ENCODE measurements around the gene HDDC3. TPM values are rescaled to one million over a fixed set of nuclear protein-coding genes. Genes with fewer than 3 reads are reported as not detected.
A peak's percentile ranks its signal among the peaks of the same experiment; 100 is the strongest.

Gene HDDC3
- total and polyA plus RNA-seq, 10 donors = 12.8 to 34.5 (median 21.7) TPM

- peaks cover 23 to 100% (median 98%) of the 10 kb centered on the region in 6 donors for H3K36me3 ChIP-seq
- peak overlapping the region in 1 of 8 donors; percentile 61 for H3K4me3 ChIP-seq
- no peak for TF ChIP-seq POLR2A (IDR thresholded peaks at IDR 0.05)
- TF ChIP-seq POLR2AphosphoS5 (IDR thresholded peaks at IDR 0.05) = no peak
- H3K27me3 ChIP-seq (replicated peaks in 1 of 7) = no peaks in the 10 kb centered on the region
- no peaks in the 10 kb centered on the region for H3K9me3 ChIP-seq
- peak overlapping the region in 7 of 8 donors; percentile 67 to 93 (median 79) for H3K27ac ChIP-seq
- peak; percentile 64 for DNase-seq
- WGBS, 5 donors = 84 to 96% (median 94%) methylated on average over 9 to 12 of the region's 12 CpGs
- peaks cover 0 to 84% (median 18%) of the 10 kb centered on the region in 6 donors for H3K4me1 ChIP-seq
- intact Hi-C loops (cut with DNase I; ENCODE audit: low total_unique reads) = no loop called here
These were observed 18.9 kb downstream of the HDDC3 start for GRCh38 chr15:90913398-90913944.

GRCh38 chr15:90912770-90913075 is 19.6 kb downstream of the HDDC3 start:
- Histone ChIP-seq H3K9me3 (no peaks in the 10 kb centered on the region), H3K4me1 (peaks cover 0 to 81% (median 18%) of the 10 kb centered on the region in 6 donors), H3K4me3 (no peak overlapping the region), H3K27ac (peak overlapping the region in 3 of 8 donors; percentile 90 to 93 (median 91)), H3K27me3 (replicated peaks in 1 of 7) (no peaks in the 10 kb centered on the region), H3K36me3 (peaks cover 17 to 100% (median 98%) of the 10 kb centered on the region in 6 donors)
- intact Hi-C loops (cut with DNase I; ENCODE audit: low total_unique reads) = no loop called here
- DNase-seq = peak; percentile 62
- TF ChIP-seq POLR2AphosphoS5 (IDR thresholded peaks at IDR 0.05) (no peak), POLR2A (IDR thresholded peaks at IDR 0.05) (no peak), CTCF (IDR thresholded peaks at IDR 0.05 in 8 of 11, conservative IDR thresholded peaks at IDR 0.05 in 3 of 11) (no peak)
- 93 to 99% (median 95%) methylated on average over 7 of the region's 7 CpGs for WGBS, 5 donors

GRCh38 chr15:90911906-90912769 is 20.2 kb downstream of the HDDC3 start:
- Histone ChIP-seq H3K4me3 (no peak overlapping the region), H3K9me3 (no peaks in the 10 kb centered on the region), H3K36me3 (peaks cover 17 to 100% (median 98%) of the 10 kb centered on the region in 6 donors), H3K27me3 (replicated peaks in 1 of 7) (no peaks in the 10 kb centered on the region), H3K4me1 (peaks cover 0 to 75% (median 18%) of the 10 kb centered on the region in 6 donors), H3K27ac (peak overlapping the region in 3 of 8 donors; percentile 90 to 93 (median 91))
- 71 to 94% (median 87%) methylated on average over 11 to 30 of the region's 30 CpGs for WGBS, 5 donors
- intact Hi-C loops (cut with DNase I; ENCODE audit: low total_unique reads) = no loop called here
- TF ChIP-seq POLR2AphosphoS5 (IDR thresholded peaks at IDR 0.05) (peak in 2 of 3 donors; percentile 10 to 41), POLR2A (IDR thresholded peaks at IDR 0.05) (no peak), CTCF (IDR thresholded peaks at IDR 0.05 in 8 of 11, conservative IDR thresholded peaks at IDR 0.05 in 3 of 11) (no peak)
- peak; percentile 75 for DNase-seq

- Histone ChIP-seq H3K27me3 (replicated peaks in 1 of 7) (no peaks in the 10 kb centered on the region), H3K36me3 (peaks cover 17 to 100% (median 98%) of the 10 kb centered on the region in 6 donors), H3K9me3 (no peaks in the 10 kb centered on the region), H3K4me3 (no peak overlapping the region), H3K4me1 (peaks cover 0 to 71% (median 18%) of the 10 kb centered on the region in 6 donors), H3K27ac (peak overlapping the region in 3 of 8 donors; percentile 21 to 93 (median 24))
- peak; percentile 68 for DNase-seq
- intact Hi-C loops (cut with DNase I; ENCODE audit: low total_unique reads) = no loop called here
- WGBS, 5 donors = 92 to 96% (median 95%) methylated on average over 5 to 19 of the region's 19 CpGs; no CpG with 5 or more reads in 1 of the 5 donors
- TF ChIP-seq POLR2A (IDR thresholded peaks at IDR 0.05) (no peak), POLR2AphosphoS5 (IDR thresholded peaks at IDR 0.05) (no peak), CTCF (IDR thresholded peaks at IDR 0.05 in 8 of 11, conservative IDR thresholded peaks at IDR 0.05 in 3 of 11) (no peak)
These were observed 21.1 kb downstream of the HDDC3 start for GRCh38 chr15:90911302-90911623.
